ENCODE measurements around the gene SLC46A2.

DNA sequence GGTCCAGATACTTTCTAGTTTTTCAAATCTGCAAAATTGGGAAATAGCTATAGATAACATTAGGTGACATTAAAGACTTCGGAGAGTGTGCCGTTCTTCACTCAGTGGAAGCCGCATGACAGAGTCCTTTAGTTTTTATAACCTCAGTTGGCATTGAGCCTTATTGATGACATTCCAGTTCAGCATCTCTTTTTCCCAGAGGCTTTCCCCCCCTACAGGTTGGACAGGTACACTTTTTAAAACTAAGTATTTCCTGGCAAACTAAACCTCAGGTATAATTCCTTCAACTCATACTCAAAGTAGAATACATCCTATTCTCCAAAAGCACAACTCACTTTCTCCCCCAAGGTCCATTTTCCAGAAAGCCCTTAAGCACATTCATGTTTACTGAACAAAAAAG, 58.7 kb downstream of the SLC46A2 start:
- TF ChIP-seq POLR2A (IDR thresholded peaks at IDR 0.05) (no peak), EP300 (IDR thresholded peaks at IDR 0.05) (no peak)
- TF ChIP-seq, protein P1, sequence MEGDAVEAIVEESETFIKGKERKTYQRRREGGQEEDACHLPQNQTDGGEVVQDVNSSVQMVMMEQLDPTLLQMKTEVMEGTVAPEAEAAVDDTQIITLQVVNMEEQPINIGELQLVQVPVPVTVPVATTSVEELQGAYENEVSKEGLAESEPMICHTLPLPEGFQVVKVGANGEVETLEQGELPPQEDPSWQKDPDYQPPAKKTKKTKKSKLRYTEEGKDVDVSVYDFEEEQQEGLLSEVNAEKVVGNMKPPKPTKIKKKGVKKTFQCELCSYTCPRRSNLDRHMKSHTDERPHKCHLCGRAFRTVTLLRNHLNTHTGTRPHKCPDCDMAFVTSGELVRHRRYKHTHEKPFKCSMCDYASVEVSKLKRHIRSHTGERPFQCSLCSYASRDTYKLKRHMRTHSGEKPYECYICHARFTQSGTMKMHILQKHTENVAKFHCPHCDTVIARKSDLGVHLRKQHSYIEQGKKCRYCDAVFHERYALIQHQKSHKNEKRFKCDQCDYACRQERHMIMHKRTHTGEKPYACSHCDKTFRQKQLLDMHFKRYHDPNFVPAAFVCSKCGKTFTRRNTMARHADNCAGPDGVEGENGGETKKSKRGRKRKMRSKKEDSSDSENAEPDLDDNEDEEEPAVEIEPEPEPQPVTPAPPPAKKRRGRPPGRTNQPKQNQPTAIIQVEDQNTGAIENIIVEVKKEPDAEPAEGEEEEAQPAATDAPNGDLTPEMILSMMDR (IDR thresholded peaks at IDR 0.05): no peak
